DND-41 (cell line): ENCODE data around the gene APOC3.
"Not testable (repeated sequence)": the region's sequence is repeated elsewhere in the genome, so short reads cannot be mapped to it uniquely, and the experiment has no call there.

Experiments used
- ATAC-seq: fragments of 200-7000 bp; cut with Tn5 transposase; 3 replicates; pipeline ENCODE4 v1.9.1; 2021; ENCODE audit warnings: low read depth; ENCODE audit not compliant: insufficient read depth
- DNase-seq: peaks from one replicate; pipeline ENCODE4 v3.0.0-alpha.2; 2020
- H2AFZ ChIP-seq: 2 replicates; pipeline ENCODE4 v1.6.0; 2012; ENCODE audit warnings: low read depth, low read length
- H3K27ac ChIP-seq: 2 replicates; pipeline ENCODE4 v1.5.1; 2012; ENCODE audit warnings: low read length, inconsistent platforms
- H3K27me3 ChIP-seq: fragments of 200-600 bp; sonication (generic); 2 replicates; pipeline ENCODE4 v1.6.0; 2012; ENCODE audit warnings: low read length, mild to moderate bottlenecking, inconsistent platforms; ENCODE audit not compliant: insufficient read depth, poor library complexity
- H3K36me3 ChIP-seq: 2 replicates; pipeline ENCODE4 v1.5.1; 2012; ENCODE audit warnings: low read length, inconsistent platforms; ENCODE audit not compliant: insufficient read depth
- H3K4me1 ChIP-seq: 2 replicates; pipeline ENCODE4 v1.5.1; 2012; ENCODE audit warnings: mild to moderate bottlenecking, low read length; ENCODE audit not compliant: insufficient read depth
- H3K4me2 ChIP-seq: 2 replicates; pipeline ENCODE4 v1.6.0; 2012; ENCODE audit warnings: mild to moderate bottlenecking, moderate library complexity, low read length, inconsistent platforms; ENCODE audit not compliant: insufficient read depth
- H3K4me3 ChIP-seq, 2 experiments: fragments of 200-600 bp in 1 of 2; shearing (Covaris generic) in 1 of 2; 2 replicates each; pipeline ENCODE4 v1.5.1; 2012 to 2016; ENCODE audit warnings: inconsistent platforms in 2 of 2, low read length in 2 of 2, mild to moderate bottlenecking in 2 of 2, low read depth in 1 of 2, moderate library complexity in 1 of 2
- H3K79me2 ChIP-seq: 2 replicates; pipeline ENCODE4 v1.6.0; 2012; ENCODE audit warnings: low read length, inconsistent platforms; ENCODE audit not compliant: insufficient read depth
- H3K9ac ChIP-seq: 2 replicates; pipeline ENCODE4 v1.6.0; 2012; ENCODE audit warnings: low read depth, mild to moderate bottlenecking, inconsistent platforms, low read length, moderate library complexity
- H3K9me3 ChIP-seq: 2 replicates; pipeline ENCODE4 v1.5.1; 2012; ENCODE audit warnings: low read length, moderate library complexity, mild to moderate bottlenecking, inconsistent platforms; ENCODE audit not compliant: insufficient read depth, severe bottlenecking
- H4K20me1 ChIP-seq: 2 replicates; pipeline ENCODE4 v1.6.0; 2012; ENCODE audit warnings: low read length; ENCODE audit not compliant: insufficient read depth
- CTCF ChIP-seq: IDR thresholded peaks from 2 replicates; pipeline ENCODE4 v1.5.1; 2012; ENCODE audit warnings: borderline replicate concordance, low read length, moderate library complexity, mild to moderate bottlenecking; ENCODE audit not compliant: poor library complexity, severe bottlenecking; ENCODE audit errors: extremely low read depth
- EZH2 ChIP-seq: IDR thresholded peaks from 3 replicates; pipeline ENCODE4 v1.6.1; 2012; ENCODE audit warnings: borderline replicate concordance, low read depth, mild to moderate bottlenecking, moderate library complexity, low read length, inconsistent platforms; ENCODE audit not compliant: severe bottlenecking

The APOC3 gene

GRCh38 chr11:116833491-116833815 is 3.7 kb downstream of the APOC3 start:
- Histone ChIP-seq H3K27ac (no peak overlapping the region), H3K9me3 (no peaks in the 10 kb centered on the region), H3K4me3 (no peak overlapping the region), H3K9ac (no peak overlapping the region), H4K20me1 (no peaks in the 10 kb centered on the region), H3K4me1 (peaks cover 21% of the 10 kb centered on the region), H3K27me3 (no peaks in the 10 kb centered on the region), H3K79me2 (no peaks in the 10 kb centered on the region), H3K4me2 (no peak overlapping the region), H2AFZ (no peak overlapping the region), H3K36me3 (no peaks in the 10 kb centered on the region)
- no peak for DNase-seq
- ATAC-seq, result no peak
- TF ChIP-seq CTCF, result no peak
- TF ChIP-seq EZH2, result no peak

- DNase-seq, result no peak
- Histone ChIP-seq H3K9me3 (no peaks in the 10 kb centered on the region), H3K4me1 (peaks cover 21% of the 10 kb centered on the region), H3K79me2 (no peaks in the 10 kb centered on the region), H3K4me3 (no peak overlapping the region), H2AFZ (no peak overlapping the region), H3K9ac (no peak overlapping the region), H4K20me1 (no peaks in the 10 kb centered on the region), H3K27ac (no peak overlapping the region), H3K36me3 (no peaks in the 10 kb centered on the region), H3K27me3 (no peaks in the 10 kb centered on the region), H3K4me2 (no peak overlapping the region)
- TF ChIP-seq EZH2 (no peak), CTCF (no peak)
- ATAC-seq, result no peak
Observed at GRCh38 chr11:116833816-116834534, 4.3 kb downstream of the APOC3 start.

- H3K79me2 ChIP-seq, DNase-seq, H3K9me3 ChIP-seq, H3K27me3 ChIP-seq, H2AFZ ChIP-seq, H4K20me1 ChIP-seq, H3K36me3 ChIP-seq, H3K27ac ChIP-seq, H3K4me3 ChIP-seq, H3K9ac ChIP-seq, ATAC-seq: not testable (repeated sequence)
- Histone ChIP-seq H3K4me1 (peaks cover 21% of the 10 kb centered on the region), H3K4me2 (peak overlapping the region; percentile 87)
Observed at GRCh38 chr11:116834535-116835041, 4.9 kb downstream of the APOC3 start.

GRCh38 chr11:116835042-116835772 is 5.5 kb downstream of the APOC3 start:
- Histone ChIP-seq H3K9ac (peak overlapping the region; percentile 77), H3K27ac (peak overlapping the region; percentile 87), H4K20me1 (no peaks in the 10 kb centered on the region), H3K4me3 (peak overlapping the region; percentile 13 to 69), H3K79me2 (no peaks in the 10 kb centered on the region), H3K4me1 (peaks cover 21% of the 10 kb centered on the region), H2AFZ (peak overlapping the region; percentile 90), H3K4me2 (peak overlapping the region; percentile 87), H3K36me3 (no peaks in the 10 kb centered on the region), H3K27me3 (no peaks in the 10 kb centered on the region), H3K9me3 (no peaks in the 10 kb centered on the region)
- TF ChIP-seq EZH2 (no peak), CTCF (no peak)
- ATAC-seq (peak; percentile 30), DNase-seq (peak; percentile 48)
